C4-2B (cell line): ENCODE measurements around the gene PARP1.

Experiments used
- ZFX ChIP-seq: fragments of 450-650 bp; IDR thresholded peaks from 2 replicates; pipeline ENCODE4 v1.6.1; 2017
- TF ChIP-seq, protein P1 (sequence below): fragments of 450-650 bp; conservative IDR thresholded peaks from 2 replicates; pipeline ENCODE4 v1.5.1; 2017; ENCODE audit warnings: mild to moderate bottlenecking

DNA sequence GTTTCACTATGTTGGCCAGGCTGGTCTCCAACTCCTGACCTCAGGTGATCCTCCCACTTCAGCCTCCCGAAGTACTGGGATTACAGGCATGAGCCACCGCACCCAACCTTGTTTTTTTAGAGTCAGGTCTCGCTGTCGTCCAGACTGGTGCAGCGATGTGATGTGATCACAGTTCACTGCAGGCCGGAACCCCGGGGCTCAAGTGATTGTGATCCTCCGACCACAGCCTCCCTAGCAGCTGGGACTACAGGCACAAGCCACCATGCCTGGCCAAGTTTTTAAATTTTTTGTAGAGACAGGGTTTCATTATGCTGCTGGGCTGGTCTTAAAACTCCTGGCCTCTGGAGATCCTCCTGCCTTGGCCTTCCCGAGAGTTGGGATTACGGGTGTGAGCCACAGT is 52.9 kb downstream of the PARP1 start:
- TF ChIP-seq, protein P1, sequence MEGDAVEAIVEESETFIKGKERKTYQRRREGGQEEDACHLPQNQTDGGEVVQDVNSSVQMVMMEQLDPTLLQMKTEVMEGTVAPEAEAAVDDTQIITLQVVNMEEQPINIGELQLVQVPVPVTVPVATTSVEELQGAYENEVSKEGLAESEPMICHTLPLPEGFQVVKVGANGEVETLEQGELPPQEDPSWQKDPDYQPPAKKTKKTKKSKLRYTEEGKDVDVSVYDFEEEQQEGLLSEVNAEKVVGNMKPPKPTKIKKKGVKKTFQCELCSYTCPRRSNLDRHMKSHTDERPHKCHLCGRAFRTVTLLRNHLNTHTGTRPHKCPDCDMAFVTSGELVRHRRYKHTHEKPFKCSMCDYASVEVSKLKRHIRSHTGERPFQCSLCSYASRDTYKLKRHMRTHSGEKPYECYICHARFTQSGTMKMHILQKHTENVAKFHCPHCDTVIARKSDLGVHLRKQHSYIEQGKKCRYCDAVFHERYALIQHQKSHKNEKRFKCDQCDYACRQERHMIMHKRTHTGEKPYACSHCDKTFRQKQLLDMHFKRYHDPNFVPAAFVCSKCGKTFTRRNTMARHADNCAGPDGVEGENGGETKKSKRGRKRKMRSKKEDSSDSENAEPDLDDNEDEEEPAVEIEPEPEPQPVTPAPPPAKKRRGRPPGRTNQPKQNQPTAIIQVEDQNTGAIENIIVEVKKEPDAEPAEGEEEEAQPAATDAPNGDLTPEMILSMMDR: no peak
- TF ChIP-seq ZFX: no peak
